HG02885 (cell line): ENCODE data around the gene LMNTD1.
"Not testable (repeated sequence)": the region's sequence is repeated elsewhere in the genome, so short reads cannot be mapped to it uniquely, and the experiment has no call there.

ENCODE experiments used
- ATAC-seq: cut with Tn5 transposase; IDR thresholded peaks from one replicate; pipeline ENCODE4 v1.9.1; 2021; ENCODE audit warnings: mild to moderate bottlenecking; ENCODE audit not compliant: unreplicated experiment, poor library complexity

Gene LMNTD1, protein sequence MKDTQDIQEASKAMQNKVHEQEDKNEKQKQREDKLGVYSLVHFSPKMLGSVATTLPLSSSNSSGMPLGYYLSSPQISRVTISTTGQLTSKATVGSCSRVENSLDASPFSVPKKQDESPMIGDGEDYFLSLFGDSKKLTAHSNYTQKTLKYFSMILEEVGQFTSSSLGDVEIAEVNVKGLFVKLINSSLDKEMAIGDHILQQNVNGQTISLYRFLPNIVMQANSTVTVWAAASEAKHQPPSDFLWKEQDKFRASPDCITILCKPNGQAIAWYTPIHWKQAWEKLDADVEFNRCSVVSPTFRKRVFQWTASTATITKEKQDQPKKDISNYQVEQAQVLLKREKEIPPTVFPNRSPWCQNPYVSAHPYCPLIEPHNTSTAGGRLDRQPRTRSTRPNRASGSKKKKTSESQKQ

DNA sequence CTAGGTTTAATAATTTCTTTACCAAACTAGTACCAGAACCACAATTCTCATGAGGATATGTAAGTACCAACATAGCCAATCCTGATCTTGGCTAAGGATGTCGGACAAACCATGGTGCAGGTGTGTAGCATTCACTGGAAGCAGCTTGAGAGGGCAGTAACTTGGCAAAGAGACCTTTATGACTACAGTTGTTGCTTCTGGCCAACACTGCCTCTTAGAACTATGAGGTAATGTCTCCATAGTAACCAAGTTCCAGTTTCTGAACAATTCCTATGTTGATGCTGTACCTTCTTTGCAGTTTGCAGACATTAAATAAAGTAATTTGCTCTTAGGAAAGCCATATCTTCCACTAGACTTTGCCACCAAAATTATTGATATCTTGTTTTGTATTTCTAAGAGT lies at the start of gene LMNTD1:
LMNTD1 (minus strand) TSS at position 186 of the 400 bp plus-strand sequence. CDS start 324 bp downstream, outside the sequence.
- no peak for ATAC-seq

DNA sequence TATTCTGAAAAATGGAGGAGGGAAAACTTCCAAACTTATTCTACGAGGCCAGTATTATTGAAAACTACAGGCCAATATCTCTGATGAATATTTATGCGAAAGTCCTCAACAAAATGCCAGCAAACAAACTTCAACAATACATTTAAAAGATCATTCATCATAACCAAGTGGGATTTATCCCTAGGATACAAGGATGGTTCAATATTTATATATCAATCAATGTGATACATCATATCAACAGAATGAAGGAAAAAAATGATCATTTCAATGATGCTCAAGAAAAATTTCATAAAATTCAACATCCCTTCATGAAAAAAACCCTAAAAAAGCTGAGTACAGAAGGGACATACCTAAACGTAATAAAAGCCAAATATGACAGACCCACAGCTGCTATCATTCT lies 45.9 kb upstream of the LMNTD1 start:
- no peak for ATAC-seq

DNA sequence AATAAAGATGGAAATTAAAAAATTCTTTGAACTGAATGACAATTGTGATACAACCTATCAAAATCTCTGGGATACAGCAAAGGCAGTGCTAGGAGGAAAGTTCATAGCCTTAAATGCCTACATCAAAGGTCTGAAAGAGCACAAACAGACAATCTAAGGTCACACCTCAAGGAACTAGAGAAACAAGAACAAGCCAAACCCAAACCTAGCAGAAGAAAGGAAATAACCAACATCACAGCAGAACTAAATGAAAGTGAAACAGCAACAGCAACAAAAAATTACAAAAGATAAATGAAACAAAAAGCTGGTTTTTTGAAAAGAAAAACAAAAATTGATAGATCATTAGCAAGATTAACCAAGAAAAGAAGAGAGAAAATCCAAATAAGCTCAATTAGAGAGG lies 42.4 kb upstream of the LMNTD1 start:
- not testable (repeated sequence) for ATAC-seq

DNA sequence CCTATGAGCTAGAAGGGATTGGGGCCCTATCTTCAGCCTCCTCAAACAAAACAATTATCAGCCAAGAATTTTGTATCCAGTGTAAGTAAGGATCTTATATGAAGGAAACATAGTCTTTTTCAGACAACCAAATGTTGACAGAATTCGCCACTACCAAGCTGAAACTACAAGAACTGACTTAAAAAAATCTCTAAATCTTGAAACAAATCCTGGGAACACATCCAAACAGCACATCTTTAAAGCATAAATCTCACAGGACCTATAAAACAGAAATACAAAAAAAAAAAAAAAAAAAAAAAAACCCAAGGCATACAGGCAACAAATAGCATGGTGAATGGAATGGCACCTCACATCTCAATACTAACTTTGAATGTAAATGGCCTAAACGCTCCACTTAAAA lies 41.3 kb upstream of the LMNTD1 start:
- no peak for ATAC-seq

DNA sequence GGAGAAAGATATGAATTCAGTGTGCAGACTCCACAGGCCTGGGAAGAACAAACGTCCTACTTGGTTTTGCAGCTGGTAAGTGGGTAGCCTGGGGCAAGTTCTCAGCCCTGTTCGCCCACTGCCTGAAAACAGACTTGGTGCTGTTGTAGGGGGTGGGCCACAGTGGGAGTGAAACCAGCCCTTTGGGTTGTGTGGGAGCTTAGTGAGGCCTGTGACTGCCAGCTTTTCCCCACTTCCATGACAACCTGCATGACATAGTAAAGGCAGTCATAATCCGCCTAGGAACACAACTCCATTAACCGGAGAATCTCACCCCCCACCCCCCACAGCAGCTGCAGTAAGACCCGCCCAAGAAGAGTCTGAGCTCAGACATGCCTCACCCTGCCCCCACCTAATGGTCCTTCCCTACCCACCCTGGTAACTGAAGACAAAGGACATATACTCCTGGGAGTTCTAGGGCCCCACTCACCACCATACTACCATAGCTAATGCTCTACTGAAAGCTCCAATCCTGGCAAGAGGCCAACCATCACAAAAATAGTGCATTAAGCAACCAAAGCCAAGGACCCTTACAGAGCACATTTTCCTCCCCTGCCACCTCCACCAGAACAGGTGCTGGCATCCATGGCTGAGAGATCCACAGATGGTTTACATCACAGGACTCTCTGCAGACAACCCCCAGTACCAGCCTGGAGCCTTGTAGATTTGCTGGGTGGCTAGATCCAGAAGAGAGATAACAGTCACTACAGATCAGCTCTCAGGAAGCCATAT lies 39.8 kb upstream of the LMNTD1 start:
- no peak for ATAC-seq

DNA sequence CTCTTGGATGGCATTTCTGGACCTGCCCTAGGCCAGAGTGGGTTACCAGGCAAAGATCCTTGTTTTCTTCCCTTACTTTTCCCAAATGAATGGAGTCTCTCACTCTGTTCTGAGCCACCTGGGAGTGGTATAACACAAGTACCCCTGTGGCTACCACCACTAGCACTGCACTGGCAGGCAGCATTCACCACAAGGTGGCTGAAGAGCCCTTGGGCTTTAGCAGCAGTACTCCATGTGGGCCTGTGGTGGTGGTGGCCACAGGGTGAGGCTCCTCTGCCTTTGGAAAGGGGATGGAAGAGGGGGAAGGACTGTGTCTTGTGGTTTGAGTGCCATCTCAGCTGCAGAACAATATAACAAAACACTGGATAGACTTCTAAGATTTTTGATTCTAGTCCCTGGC lies 38.1 kb upstream of the LMNTD1 start:
- no peak for ATAC-seq

DNA sequence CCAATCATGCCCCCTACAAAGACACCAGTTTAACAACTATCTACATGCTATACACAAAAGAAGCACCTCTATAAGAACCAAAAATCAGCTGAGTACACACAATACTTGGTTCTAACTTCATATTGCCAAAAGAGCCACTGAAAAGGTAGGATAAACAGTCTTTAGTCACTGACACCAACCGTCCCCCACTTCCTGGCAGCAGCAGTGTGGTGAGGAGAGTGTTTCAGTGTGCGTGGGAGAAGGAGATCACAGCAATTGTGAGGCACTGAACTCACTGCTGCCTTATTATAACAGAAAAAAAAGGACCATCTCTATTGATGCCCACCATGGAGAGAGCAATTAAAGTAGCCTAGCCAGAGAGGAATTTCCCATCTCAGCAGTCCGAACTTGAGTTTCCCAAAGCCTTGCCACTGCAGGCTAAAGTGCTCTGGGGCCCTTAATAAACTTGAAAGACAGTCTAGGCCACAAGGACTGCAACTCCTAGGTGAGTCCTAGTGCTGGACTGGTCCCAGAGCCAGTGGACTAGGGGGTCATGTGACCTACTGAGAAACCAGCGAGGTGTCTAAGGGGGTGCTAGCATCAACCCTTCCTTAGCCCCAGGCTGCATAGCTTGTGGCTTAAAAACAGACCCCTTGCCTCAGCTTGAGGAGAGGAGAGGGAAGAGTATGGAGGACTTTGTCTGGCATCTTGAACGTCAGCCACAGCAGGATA lies 37.1 kb upstream of the LMNTD1 start:
- ATAC-seq: peak; percentile 89

DNA sequence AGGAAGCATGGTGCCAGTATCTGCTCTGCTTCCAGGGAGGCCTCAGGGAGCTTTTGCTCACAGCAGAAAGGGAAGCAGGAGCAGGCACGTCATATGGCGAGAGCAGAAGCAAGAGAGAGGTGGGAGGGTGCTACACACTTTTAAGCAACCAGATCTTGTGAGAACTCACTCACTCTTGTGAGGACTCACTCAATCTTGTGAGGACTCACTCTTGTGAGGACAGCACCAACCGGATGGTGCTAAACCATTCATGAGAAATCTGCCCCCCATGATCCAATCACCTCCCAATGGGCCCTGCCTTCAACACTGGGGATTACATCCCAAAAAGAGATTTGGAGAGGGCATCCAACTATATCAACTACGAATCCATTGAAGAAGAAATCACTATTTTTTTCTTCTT lies 34.3 kb upstream of the LMNTD1 start:
- no peak for ATAC-seq

DNA sequence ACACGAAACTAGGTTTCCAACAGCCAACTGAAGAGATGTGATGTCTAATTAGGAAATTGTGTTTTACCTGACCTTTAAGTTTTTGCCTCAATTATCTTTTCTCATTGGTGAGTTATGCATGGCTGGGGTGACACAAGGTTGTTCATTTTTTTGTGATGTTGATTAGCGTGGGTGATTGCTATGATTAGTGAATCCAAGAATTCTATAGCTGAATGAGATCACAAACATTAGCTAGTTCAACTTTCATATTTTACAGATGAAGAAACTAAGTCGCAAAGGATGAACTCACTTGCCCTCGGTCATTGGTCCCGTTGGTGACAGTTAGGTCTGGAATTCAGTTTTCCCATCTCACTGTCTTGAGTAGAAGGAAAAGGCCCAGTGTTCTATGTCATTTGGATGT lies 32.6 kb upstream of the LMNTD1 start:
- ATAC-seq: no peak

DNA sequence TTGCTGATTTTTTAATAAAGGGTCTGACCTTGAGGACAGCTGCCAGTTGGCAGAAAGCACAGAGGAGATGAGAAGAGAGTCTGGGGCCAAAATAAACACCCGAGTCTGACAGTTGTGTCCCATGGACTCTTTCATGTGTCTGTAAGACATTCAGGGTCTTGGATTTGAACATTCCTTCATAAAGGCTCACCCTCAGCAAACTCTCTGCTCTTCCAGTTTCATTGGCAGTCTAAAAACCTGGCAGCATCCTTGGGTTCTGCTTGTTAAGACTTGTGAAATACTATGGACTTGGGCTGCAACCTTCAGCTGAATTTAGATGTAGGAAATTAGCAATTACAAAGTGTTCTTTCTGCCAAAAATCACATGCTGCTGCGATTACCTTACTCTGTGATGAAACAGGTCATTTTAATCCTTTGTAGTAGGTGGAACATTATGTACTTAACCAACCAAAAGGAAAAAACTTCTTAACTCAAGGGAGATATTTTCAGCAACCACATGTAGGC lies 32.0 kb upstream of the LMNTD1 start:
- ATAC-seq: no peak

DNA sequence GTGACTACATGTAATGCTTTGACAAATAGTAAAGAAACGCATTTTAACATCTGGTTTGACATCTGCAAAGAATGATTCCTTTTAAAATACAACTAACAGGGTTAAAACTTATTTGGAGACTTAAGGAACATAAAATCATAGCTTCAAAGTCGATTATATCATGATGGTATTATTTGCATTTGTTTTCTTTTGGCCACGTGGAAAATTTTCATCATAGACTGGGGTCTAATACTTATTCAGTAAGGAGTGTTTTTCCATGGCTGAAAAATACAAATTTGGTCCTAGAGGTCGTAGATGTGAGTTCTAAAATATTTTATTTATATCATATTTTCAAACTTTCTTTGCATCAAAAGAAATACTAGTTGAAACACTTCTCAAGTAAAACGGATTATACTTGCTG lies 31.5 kb upstream of the LMNTD1 start:
- ATAC-seq: no peak

DNA sequence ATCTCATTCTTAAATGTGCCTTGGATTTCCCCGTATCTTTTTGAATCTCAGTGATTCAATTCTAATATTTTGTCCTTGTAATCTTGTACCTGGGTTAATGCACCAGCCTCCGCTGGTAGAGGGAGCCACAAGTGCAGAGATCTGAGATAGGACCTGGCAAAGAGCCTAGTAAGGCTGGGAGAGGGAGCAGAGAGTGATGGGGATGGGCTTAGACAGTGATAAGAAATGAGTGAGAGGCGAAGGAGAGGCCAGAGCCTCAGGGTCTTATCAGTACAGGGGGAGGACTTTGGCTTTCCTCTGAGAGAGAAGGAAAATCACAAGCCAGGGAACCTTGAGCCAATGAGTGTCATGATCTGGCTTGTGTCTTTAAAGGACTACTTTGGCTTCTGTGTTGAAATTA lies 30.5 kb upstream of the LMNTD1 start:
- no peak for ATAC-seq

DNA sequence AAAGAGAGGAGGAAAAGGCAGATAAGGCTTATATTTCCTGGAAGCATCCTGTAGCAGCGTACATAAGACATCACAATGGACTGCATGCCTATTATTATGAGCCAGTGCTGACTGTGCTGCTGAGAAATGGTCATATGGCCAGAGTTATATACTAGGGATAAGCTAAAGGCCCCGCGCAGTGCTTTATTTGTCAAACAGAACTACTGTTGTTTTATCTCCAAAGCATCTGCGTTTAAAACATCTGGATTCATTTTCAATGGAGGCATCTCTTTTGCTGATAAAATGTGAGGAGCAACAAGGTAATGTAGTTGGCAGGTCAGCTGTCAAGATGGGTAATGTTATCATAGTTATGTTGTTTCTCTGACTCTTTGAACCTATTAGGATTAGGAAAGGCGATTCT lies 28.0 kb upstream of the LMNTD1 start:
- no peak for ATAC-seq

DNA sequence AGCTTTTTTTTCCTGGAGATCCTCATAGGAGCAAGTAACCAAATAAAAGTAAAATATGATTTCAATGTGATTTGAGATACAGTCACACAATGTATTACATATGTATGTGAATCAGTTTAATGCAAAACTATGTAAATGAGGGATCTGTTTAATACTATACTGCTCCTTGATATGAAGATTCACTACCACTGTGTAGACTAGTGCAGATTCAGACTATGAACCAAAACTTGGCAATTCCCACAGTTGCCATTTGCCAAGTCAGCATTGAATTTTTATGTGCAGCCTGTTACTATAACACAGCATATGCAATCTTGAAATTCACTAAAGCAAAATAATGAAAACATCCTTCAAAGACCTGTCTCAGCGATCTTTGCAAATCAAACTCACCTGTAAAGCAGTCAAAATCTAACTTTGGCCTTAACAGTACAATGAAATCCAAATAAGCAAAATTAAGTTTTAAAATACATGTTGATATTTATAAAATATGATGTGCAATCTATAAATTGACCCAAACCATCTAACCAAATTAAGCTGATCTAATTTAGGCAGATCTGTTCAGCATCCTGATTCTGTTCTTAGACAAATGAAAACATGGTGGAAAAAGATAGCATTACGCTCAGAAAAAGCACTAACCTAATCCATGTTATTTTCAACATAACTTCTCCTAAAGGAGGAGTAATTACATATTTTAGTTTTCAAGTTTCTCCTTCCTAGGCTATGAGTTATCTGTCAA lies 25.5 kb upstream of the LMNTD1 start:
- ATAC-seq: no peak

DNA sequence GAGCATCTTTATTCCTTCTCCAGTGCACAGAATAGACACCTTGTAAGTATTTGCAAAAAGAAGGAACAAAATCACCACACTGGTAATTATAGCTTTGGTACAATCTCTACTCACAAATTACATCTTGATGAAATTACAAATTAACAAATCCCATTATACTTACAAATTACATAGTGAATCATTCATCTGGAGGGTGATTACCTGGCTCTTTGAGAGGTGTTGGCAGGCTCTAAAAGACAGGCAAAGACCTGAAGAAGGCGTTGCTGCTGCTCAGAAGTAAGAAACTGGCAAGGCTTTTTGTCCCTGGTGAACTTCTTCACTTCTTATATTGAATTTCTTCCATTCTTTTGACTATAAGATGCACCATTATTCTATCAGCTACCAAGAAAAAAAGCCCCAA lies 21.7 kb upstream of the LMNTD1 start:
- ATAC-seq: no peak

DNA sequence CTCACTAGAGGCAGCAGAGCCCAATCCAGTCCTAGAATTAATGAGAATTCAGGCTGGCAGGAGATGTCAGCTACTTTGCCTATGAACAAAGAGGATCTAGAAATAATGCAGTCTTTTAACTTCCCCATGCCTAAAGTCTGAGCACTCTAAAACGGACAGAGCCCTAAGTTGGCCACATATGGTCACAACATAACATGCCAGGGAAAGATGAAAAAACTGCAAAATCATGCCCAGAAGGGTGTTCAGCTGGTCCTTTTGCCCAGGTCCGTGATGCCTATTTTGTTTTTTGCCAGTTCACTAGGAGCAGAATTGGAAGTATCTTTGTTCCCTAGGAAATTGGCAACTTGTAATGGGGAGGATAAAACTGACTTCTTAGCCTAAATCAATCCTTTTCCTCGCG lies 20.3 kb upstream of the LMNTD1 start:
- ATAC-seq: no peak

DNA sequence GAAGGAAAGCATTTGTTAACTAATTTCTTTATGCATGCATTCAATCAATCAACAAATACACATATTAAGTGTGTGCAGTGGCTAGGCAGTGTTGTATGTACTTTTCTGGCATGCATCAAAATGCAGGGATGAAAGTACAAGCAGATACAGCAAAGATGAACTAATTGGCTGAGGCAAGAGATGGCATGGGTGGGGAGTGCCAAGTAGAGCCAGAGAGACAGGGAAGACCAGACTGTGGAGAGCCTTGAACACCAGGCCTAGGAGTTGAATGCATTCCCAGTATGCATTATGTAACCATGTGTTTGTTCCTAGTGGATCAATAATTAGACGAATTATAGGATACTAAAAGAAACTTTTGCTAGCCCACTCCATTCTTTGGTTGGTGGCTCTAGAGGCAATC lies 17.3 kb upstream of the LMNTD1 start:
- no peak for ATAC-seq

DNA sequence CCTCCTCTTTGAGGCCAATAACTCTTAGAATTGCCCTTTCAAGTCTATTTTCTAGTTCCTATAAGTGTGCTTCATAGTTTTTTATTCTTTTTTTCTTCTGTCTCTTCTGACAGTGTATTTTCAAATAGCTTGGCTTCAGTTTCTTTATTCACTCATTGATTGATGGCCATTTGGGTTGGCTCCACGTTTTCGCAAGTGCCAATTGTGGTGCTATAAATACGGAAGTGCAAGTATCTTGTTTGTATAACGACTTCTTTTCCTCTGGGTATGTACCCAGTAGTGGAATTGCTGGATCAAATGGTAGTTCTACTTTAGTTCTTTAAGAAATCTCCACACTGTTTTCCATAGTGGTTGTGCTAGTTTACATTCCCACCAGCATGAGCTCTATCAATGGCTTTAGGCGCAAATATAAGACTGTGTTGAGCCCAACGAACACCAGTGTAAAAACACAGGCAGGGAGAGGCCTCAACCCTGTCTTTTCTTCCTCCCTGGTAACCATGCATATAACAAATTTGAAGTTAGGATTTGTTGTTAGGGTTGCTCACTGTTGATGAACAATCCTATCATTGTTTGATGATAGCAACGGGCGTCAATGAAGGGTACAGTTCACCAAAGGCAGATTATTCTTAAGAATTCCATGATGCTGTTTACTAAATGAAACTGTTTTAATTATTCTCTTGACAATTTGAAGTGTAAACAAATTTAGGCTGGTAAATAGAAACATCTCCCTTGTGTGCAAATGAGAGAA lies 13.3 kb upstream of the LMNTD1 start:
- no peak for ATAC-seq

DNA sequence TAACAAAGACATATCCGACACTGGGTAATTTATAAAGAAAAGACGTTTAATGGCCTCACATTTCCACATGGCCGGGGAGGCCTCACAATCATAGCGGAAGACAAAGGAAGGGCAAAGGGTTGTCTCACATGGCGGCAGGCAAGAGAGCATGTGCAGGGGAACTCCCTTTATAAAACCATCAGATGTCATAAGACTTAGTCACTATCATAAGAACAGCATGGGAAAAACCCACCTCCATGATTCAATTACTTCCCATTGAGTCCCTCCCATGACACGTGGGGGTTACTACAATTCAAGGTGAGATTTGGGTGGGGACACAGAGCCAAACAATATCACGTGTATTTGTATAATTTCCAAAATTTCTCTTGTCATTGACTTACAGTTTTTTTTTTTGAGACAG lies 5.5 kb upstream of the LMNTD1 start:
- ATAC-seq: no peak
